Panc1 (cell line): ENCODE measurements around the gene NDUFA12. TPM values are rescaled to one million over a fixed set of nuclear protein-coding genes. Genes with fewer than 3 reads are reported as not detected.

Source experiments
- ATAC-seq: fragments of 200-7000 bp; cut with Tn5 transposase; 2 replicates; pipeline ENCODE4 v1.9.1; 2020; ENCODE audit warnings: mild to moderate bottlenecking, moderate library complexity
- BruUV-seq: library from RNA; stranded (reverse); fragments of 400-500 nt; replicated peaks from 2 replicates; lab custom pipeline; 2021; lab: Mats Ljungman, UMichigan
- CTCF ChIA-PET: fragments of 300-600 bp; sonication (Branson Sonifier 250); formaldehyde crosslinking; loops from one replicate; lab custom pipeline; 2022; ENCODE audit warnings: antibody characterized with exemption; lab: Charles Lee
- POLR2A ChIA-PET: fragments of 300-600 bp; sonication (Branson Sonifier 250); formaldehyde crosslinking; loops from one replicate; lab custom pipeline; 2022; ENCODE audit warnings: antibody characterized with exemption; lab: Charles Lee
- DNase-seq: peaks from one replicate; pipeline ENCODE4 v3.0.0-alpha.2; 2010; ENCODE audit warnings: low read depth, low spot score
- H3K27ac ChIP-seq: 2 replicates; pipeline ENCODE4 v1.5.1; 2011; ENCODE audit warnings: mild to moderate bottlenecking, low read length, inconsistent platforms
- H3K27me3 ChIP-seq: fragments of 200-500 bp; sonication (Bioruptor generic); 2 replicates; pipeline ENCODE4 v1.6.0; 2014; ENCODE audit warnings: low read length, inconsistent platforms; ENCODE audit not compliant: control insufficient read depth, insufficient read depth
- H3K36me3 ChIP-seq: fragments of 200-500 bp; sonication (Bioruptor generic); 2 replicates; pipeline ENCODE4 v1.5.1; 2014; ENCODE audit warnings: inconsistent platforms, mild to moderate bottlenecking, low read length, moderate library complexity; ENCODE audit not compliant: control insufficient read depth, insufficient read depth
- H3K4me1 ChIP-seq: 2 replicates; pipeline ENCODE4 v1.5.1; 2011; ENCODE audit warnings: inconsistent platforms, mild to moderate bottlenecking, low read length, moderate library complexity; ENCODE audit not compliant: control insufficient read depth, insufficient read depth
- H3K4me3 ChIP-seq, 2 experiments: 2 replicates each; pipeline ENCODE4 v1.5.1; 2011 to 2012; ENCODE audit warnings: low read depth in 2 of 2, low read length in 2 of 2, mild to moderate bottlenecking in 2 of 2, inconsistent platforms in 1 of 2, moderate library complexity in 1 of 2
- H3K9me3 ChIP-seq: fragments of 200-500 bp; sonication (Bioruptor generic); 2 replicates; pipeline ENCODE4 v1.5.1; 2014; ENCODE audit warnings: low read depth, mild to moderate bottlenecking, inconsistent platforms, low read length, moderate library complexity; ENCODE audit not compliant: control insufficient read depth, insufficient read depth
- CTCF ChIP-seq: fragments of 450-650 bp; IDR thresholded peaks from 2 replicates; pipeline ENCODE4 v1.5.1; 2017; ENCODE audit warnings: mild to moderate bottlenecking
- POLR2AphosphoS5 ChIP-seq: IDR thresholded peaks from 2 replicates; pipeline ENCODE4 v1.6.1; 2012; ENCODE audit warnings: mild to moderate bottlenecking, low read depth, low read length, moderate library complexity
- REST ChIP-seq, 2 experiments: IDR thresholded peaks; 2 replicates each; pipeline ENCODE4 v1.6.1; 2011 to 2012; ENCODE audit warnings: low read depth in 2 of 2, control low read depth in 1 of 2, low read length in 1 of 2, mild to moderate bottlenecking in 1 of 2, moderate library complexity in 1 of 2; ENCODE audit not compliant: insufficient read depth in 1 of 2
- SIN3A ChIP-seq: IDR thresholded peaks from 2 replicates; pipeline ENCODE4 v1.6.1; 2012; ENCODE audit warnings: low read depth, mild to moderate bottlenecking, low read length, moderate library complexity, borderline replicate concordance; ENCODE audit not compliant: insufficient read depth
- TCF7L2 ChIP-seq: IDR thresholded peaks from 2 replicates; pipeline ENCODE4 v1.6.1; 2011; ENCODE audit warnings: mild to moderate bottlenecking, low read depth, low read length, inconsistent platforms
- in situ Hi-C: cut with HindIII; loops from 2 replicates; pipeline ENCODE4 v1.10.0; 2016; ENCODE audit warnings: low sequenced_read_pairs, low pct_unique_long_range_greater_than_20kb
- intact Hi-C: fragments of 100-400 bp; cut with micrococcal nuclease; formaldehyde crosslinking; loops from one replicate; pipeline ENCODE4 v1.10.0; 2022; ENCODE audit not compliant: unreplicated experiment
- total RNA-seq: library from RNA; stranded (reverse); gene quantifications from one replicate; pipeline ENCODE4 v1.2.1, GENCODE V29; 2021; ENCODE audit not compliant: unreplicated experiment

Gene NDUFA12
- total RNA-seq, 1 experiment from 2014 or later, result 108 TPM

GRCh38 chr12:94948232-94948810 is 55.2 kb downstream of the NDUFA12 start:
- ATAC-seq (no peak), DNase-seq (no peak)
- no peaks in the 10 kb centered on the region for H3K9me3 ChIP-seq
- H3K4me3 ChIP-seq, result no peak overlapping the region
- H3K27me3 ChIP-seq, result 0 out of 2 replicates have a peak, but pooled peaks cover 2% of the 10 kb centered on the region
- CTCF ChIA-PET, result no interaction called here
- H3K27ac ChIP-seq, result no peak overlapping the region
- no TSS peak for BruUV-seq
- H3K36me3 ChIP-seq, result no peaks in the 10 kb centered on the region
- POLR2A ChIA-PET, result no interaction called here
- intact Hi-C loops (no loop called here), in situ Hi-C loops (no loop called here)
- TF ChIP-seq REST (IDR thresholded peaks at IDR 0.05; ENCODE audit: insufficient read depth in 1 of 2, low read depth in 2 of 2, low read length in 1 of 2) (no peak), CTCF (no peak), SIN3A (no peak), TCF7L2 (no peak)
- no peaks in the 10 kb centered on the region for H3K4me1 ChIP-seq

DNA sequence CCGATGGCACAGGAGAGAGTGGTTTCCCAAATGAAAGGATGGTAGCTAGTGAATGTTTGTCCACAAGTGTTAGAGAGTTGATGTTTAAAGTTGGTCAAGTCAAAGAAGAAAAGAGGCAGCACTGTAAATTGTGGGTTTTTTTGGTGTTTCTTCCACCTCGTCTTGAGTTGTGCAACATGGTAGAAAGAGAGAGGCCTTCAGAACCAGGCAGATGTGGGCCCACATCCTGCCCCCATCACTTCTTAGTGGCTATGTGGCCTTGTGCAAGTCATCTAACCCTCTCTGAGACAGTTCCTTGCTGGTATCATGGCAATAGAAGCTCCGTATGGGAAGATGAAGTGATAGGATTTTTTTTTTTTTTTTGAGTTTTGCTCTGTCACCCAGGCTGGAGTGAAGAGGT is 60.8 kb downstream of the NDUFA12 start:
- ATAC-seq (no peak), DNase-seq (no peak)
- in situ Hi-C loops, result no loop called here
- intact Hi-C loops, result no loop called here
- TF ChIP-seq CTCF (no peak), POLR2AphosphoS5 (no peak), SIN3A (no peak), TCF7L2 (no peak), REST (IDR thresholded peaks at IDR 0.05; ENCODE audit: insufficient read depth in 1 of 2, low read depth in 2 of 2, low read length in 1 of 2) (no peak)
- no peak overlapping the region for H3K4me3 ChIP-seq
- no peaks in the 10 kb centered on the region for H3K4me1 ChIP-seq
- no peak overlapping the region for H3K27ac ChIP-seq
- CTCF ChIA-PET, result no interaction called here
- POLR2A ChIA-PET, result no interaction called here
- no TSS peak for BruUV-seq
- no peaks in the 10 kb centered on the region for H3K36me3 ChIP-seq
- no peaks in the 10 kb centered on the region for H3K9me3 ChIP-seq
- H3K27me3 ChIP-seq, result no peaks in the 10 kb centered on the region
